Tibial nerve (tissue), 4 donors: ENCODE measurements around the gene PTMA. TPM values are rescaled to one million over a fixed set of nuclear protein-coding genes. Genes with fewer than 3 reads are reported as not detected.

ENCODE experiments used
- DNase-seq, 2 donors: peaks; one replicate each; pipeline ENCODE4 v3.0.0-alpha.2; 2019; ENCODE audit warnings: low spot score in 2 of 2
- H3K27ac ChIP-seq, 4 donors: fragments of 200-600 bp; sonication (generic) in 3 of 4; one replicate each; pipeline ENCODE4 v1.5.1; 2017 to 2019; ENCODE audit warnings: mild to moderate bottlenecking in 1 of 4
- H3K27me3 ChIP-seq, 2 donors: fragments of 200-600 bp; sonication (generic) in 1 of 2; one replicate each; pipeline versions ENCODE4 v1.5.1 to v1.6.0; 2017 to 2019
- H3K36me3 ChIP-seq, 3 donors: fragments of 200-600 bp; sonication (generic); one replicate each; pipeline ENCODE4 v1.5.1; 2018 to 2019
- H3K4me1 ChIP-seq, 4 donors: fragments of 200-600 bp; sonication (generic) in 3 of 4; one replicate each; pipeline ENCODE4 v1.5.1; 2017 to 2019
- H3K4me3 ChIP-seq, 4 donors: fragments of 200-600 bp; sonication (generic) in 3 of 4; one replicate each; pipeline ENCODE4 v1.5.1; 2017 to 2019; ENCODE audit warnings: mild to moderate bottlenecking in 1 of 4, moderate library complexity in 1 of 4
- H3K9me3 ChIP-seq, 4 donors: fragments of 200-600 bp; sonication (generic) in 3 of 4; one replicate each; pipeline ENCODE4 v1.5.1; 2017 to 2019
- EP300 ChIP-seq, 2 donors: sonication (generic); formaldehyde crosslinking; IDR thresholded peaks; one replicate each; pipeline ENCODE4 v1.6.1; 2017; ENCODE audit warnings: antibody characterized with exemption in 2 of 2, mild to moderate bottlenecking in 1 of 2
- POLR2A ChIP-seq, 2 donors: fragments of 450-650 bp; IDR thresholded peaks; one replicate each; pipeline ENCODE4 v1.6.1; 2017; ENCODE audit warnings: antibody characterized with exemption in 2 of 2, mild to moderate bottlenecking in 2 of 2, moderate library complexity in 2 of 2
- WGBS, 2 donors: methylation state at CpG; one replicate each; pipeline ENCODE4 v1.1.5; 2018; 5-methylcytosine and 5-hydroxymethylcytosine counted together
- total RNA-seq, 4 donors: library from RNA; depleted of rRNA; stranded (reverse); fragments of >200 nt; gene quantifications; one replicate each; pipeline ENCODE4 v1.1.0, GENCODE V29; 2016
- TF ChIP-seq, protein P1 (sequence below), 5 experiments: fragments of 200-600 bp in 3 of 5; fragments of 450-650 bp in 2 of 5; sonication (generic) in 3 of 5; IDR thresholded peaks; one replicate each; pipeline ENCODE4 v1.5.1; 2016 to 2019; ENCODE audit warnings: antibody characterized with exemption in 5 of 5, mild to moderate bottlenecking in 3 of 5, moderate library complexity in 2 of 5

The PTMA gene
- total RNA-seq, 4 donors from 2014 or later = 622 to 1,472 (median 817) TPM

DNA sequence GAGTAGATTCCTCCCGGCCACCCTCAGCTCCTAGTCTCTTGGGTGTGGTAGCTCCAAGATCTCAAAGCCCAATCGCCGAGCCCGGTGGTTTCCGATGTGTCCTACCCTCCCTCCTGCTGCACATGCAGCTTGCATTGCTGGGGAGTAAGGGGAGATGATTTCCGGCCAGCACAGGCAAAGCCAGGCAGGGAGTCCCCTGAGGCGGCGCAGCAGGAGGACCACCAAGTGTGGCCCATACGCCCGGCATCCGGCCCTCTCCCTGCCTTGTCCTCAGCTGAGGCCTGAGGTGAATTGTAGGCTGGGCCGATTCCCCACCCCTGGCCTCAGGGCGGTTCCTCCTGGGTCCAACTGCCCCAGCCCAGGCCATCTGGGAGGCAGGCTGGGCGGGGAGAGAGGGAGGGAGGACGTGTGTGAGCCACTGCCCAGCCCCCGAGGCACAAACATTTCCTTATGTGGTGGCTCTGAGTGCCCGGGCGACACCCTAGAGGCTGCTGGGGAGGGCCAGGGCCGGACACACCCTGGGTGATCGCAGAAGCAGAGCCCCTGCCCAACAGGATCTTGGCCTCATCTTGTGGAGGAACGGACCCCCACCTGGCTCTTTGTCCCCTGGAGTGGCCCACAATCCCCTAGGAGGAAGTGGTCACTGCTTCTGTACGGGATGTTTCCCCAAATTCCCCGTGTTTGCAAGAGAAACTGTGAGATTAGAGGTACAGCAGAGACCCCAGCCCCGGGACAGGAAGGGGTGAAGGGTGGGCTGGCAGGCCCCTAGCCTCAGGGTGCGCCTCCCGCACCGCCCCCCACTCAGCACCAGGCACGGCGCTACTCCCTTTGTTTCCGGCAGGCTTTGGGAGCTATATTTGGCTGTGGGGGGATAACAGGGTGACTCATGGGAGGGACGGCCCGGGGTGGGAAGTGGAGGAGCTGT, 41.9 kb upstream of the PTMA start:
- Histone ChIP-seq H3K9me3 (no peaks in the 10 kb centered on the region), H3K36me3 (no peaks in the 10 kb centered on the region), H3K4me3 (peak overlapping the region; percentile 41 to 64 (median 52)), H3K27me3 (no peaks in the 10 kb centered on the region), H3K27ac (peak overlapping the region; percentile 96 to 99 (median 98)), H3K4me1 (peaks cover 0 to 49% (median 34%) of the 10 kb centered on the region in 4 donors)
- DNase-seq = peak; percentile 86 to 93
- TF ChIP-seq EP300 (IDR thresholded peaks at IDR 0.05) = peak; percentile 72 to 99
- TF ChIP-seq POLR2A (IDR thresholded peaks at IDR 0.05) = peak; percentile 93 to 97
- TF ChIP-seq, protein P1, sequence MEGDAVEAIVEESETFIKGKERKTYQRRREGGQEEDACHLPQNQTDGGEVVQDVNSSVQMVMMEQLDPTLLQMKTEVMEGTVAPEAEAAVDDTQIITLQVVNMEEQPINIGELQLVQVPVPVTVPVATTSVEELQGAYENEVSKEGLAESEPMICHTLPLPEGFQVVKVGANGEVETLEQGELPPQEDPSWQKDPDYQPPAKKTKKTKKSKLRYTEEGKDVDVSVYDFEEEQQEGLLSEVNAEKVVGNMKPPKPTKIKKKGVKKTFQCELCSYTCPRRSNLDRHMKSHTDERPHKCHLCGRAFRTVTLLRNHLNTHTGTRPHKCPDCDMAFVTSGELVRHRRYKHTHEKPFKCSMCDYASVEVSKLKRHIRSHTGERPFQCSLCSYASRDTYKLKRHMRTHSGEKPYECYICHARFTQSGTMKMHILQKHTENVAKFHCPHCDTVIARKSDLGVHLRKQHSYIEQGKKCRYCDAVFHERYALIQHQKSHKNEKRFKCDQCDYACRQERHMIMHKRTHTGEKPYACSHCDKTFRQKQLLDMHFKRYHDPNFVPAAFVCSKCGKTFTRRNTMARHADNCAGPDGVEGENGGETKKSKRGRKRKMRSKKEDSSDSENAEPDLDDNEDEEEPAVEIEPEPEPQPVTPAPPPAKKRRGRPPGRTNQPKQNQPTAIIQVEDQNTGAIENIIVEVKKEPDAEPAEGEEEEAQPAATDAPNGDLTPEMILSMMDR (IDR thresholded peaks at IDR 0.05) = peak in 2 of 5 experiments; percentile 53 to 61
- 5 to 6% methylated on average over 20 to 29 of the region's 32 CpGs for whole genome bisulfite sequencing, 2 donors

DNA sequence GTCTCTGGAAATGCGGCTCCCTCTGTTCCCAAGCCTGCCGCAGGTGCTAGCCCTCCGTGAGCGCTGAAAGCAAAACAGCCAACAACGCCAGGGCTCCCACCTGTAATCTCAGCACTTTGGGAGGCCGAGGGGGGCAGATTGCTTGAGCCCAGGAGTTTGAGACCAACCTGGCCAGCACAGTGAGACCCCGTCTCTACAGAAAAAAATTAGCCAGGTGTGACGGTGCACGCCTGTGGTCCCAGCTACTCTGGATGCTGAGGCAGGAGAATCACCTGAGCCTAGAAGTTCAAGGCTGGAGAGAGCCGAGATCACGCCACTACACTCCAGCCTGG, 41.3 kb upstream of the PTMA start:
- Histone ChIP-seq H3K4me3 (peak overlapping the region; percentile 41 to 64 (median 50)), H3K27ac (peak overlapping the region; percentile 96 to 99 (median 98)), H3K4me1 (peaks cover 0 to 50% (median 37%) of the 10 kb centered on the region in 4 donors), H3K9me3 (no peaks in the 10 kb centered on the region), H3K36me3 (no peaks in the 10 kb centered on the region), H3K27me3 (no peaks in the 10 kb centered on the region)
- 45 to 68% methylated on average over 6 to 11 of the region's 11 CpGs for WGBS, 2 donors
- no peak for DNase-seq
- TF ChIP-seq, protein P1 (IDR thresholded peaks at IDR 0.05) = no peak
- TF ChIP-seq EP300 (IDR thresholded peaks at IDR 0.05) (no peak), POLR2A (IDR thresholded peaks at IDR 0.05) (no peak)

DNA sequence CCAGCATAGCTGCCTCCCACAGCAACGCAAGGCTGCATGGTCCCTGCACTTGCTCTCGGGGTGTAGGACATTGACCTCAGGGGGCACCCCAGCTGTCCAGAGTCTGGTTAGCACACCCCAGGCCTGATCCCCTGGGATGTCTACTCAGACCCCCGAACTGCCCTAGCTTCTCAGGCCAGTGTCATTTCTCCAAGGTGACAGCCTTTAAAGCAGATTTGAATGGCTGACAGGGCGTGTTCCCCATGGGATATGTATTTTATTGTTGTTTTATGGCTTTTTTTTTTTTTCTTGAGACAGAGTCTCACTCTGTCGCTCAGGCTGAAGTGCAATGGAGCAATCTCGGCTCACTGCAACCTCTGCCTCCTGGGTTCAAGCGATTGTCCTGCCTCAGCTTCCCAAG, 40.8 kb upstream of the PTMA start:
- DNase-seq = no peak
- Histone ChIP-seq H3K4me3 (peak overlapping the region in 2 of 4 donors; percentile 60 to 64), H3K4me1 (peaks cover 0 to 53% (median 39%) of the 10 kb centered on the region in 4 donors), H3K27ac (peak overlapping the region; percentile 96 to 99 (median 98)), H3K27me3 (no peaks in the 10 kb centered on the region), H3K9me3 (no peaks in the 10 kb centered on the region), H3K36me3 (no peaks in the 10 kb centered on the region)
- 66 to 70% methylated on average over 7 of the region's 7 CpGs for WGBS, 2 donors
- TF ChIP-seq EP300 (IDR thresholded peaks at IDR 0.05) (no peak), POLR2A (IDR thresholded peaks at IDR 0.05) (no peak)
- TF ChIP-seq, protein P1 (IDR thresholded peaks at IDR 0.05) = no peak

DNA sequence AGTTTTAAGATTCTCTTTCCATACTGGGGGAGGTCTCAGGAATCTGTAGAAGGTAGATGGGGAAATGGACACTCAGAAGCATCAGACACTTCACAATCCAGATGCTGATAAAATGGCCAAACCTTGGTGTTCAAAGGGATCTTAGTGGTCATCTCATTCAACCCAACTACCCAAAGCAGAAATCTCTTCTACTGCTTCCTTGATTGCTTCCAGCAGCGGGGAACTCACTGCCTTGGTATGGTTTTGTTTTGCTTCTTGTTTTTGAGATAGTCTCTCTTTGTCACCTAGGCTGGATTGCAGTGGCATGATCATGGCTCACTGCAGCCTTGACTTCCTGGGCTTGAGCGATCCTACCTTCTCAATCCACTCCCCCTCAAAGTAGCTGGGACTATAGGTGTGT, 39.3 kb upstream of the PTMA start:
- H3K27ac ChIP-seq = peak overlapping the region in 1 of 4 donors; percentile 96
- H3K9me3 ChIP-seq = no peaks in the 10 kb centered on the region
- no peak overlapping the region for H3K4me3 ChIP-seq
- DNase-seq = no peak
- no peak for TF ChIP-seq EP300 (IDR thresholded peaks at IDR 0.05)
- TF ChIP-seq, protein P1 (IDR thresholded peaks at IDR 0.05) = no peak
- no peak for TF ChIP-seq POLR2A (IDR thresholded peaks at IDR 0.05)
- WGBS, 2 donors = 97% methylated on average over 2 of the region's 2 CpGs
- peaks cover 0 to 61% (median 51%) of the 10 kb centered on the region in 4 donors for H3K4me1 ChIP-seq
- no peaks in the 10 kb centered on the region for H3K36me3 ChIP-seq
- H3K27me3 ChIP-seq = no peaks in the 10 kb centered on the region
